Keratinocyte (primary cell): ENCODE results near the gene NUDT6. TPM values are rescaled to one million over a fixed set of nuclear protein-coding genes. Genes with fewer than 3 reads are reported as not detected.

Source experiments
- DNase-seq: peaks from one replicate; pipeline ENCODE4 v3.0.0-alpha.2; 2011; ENCODE audit warnings: low read depth, missing footprints, low spot score
- FAIRE-seq: peaks from 2 replicates; lab custom pipeline; 2011; peaks lifted over from hg19 to GRCh38; lab: Jason Lieb, UNC
- H2AFZ ChIP-seq: 2 replicates; pipeline ENCODE4 v1.6.0; 2012; ENCODE audit warnings: low read length, control low read depth, inconsistent platforms; ENCODE audit not compliant: control insufficient read depth
- H3K27ac ChIP-seq: 2 replicates; pipeline ENCODE4 v1.5.1; 2011; ENCODE audit warnings: low read length; ENCODE audit not compliant: control insufficient read depth, insufficient read depth
- H3K27me3 ChIP-seq: 3 replicates; pipeline ENCODE4 v1.6.0; 2011; ENCODE audit warnings: low read length; ENCODE audit not compliant: control insufficient read depth, insufficient read depth; ENCODE audit errors: extremely low read depth
- H3K36me3 ChIP-seq, 2 experiments: 2 replicates in 1 of 2; 3 replicates in 1 of 2; pipeline ENCODE4 v1.5.1; 2011; ENCODE audit warnings: low read length in 2 of 2, mild to moderate bottlenecking in 1 of 2; ENCODE audit not compliant: control insufficient read depth in 2 of 2, insufficient read depth in 2 of 2; ENCODE audit errors: extremely low read depth in 1 of 2
- H3K4me1 ChIP-seq: 3 replicates; pipeline ENCODE4 v1.5.1; 2011; ENCODE audit warnings: low read length; ENCODE audit not compliant: control insufficient read depth, insufficient read depth; ENCODE audit errors: extremely low read depth
- H3K4me2 ChIP-seq: 3 replicates; pipeline ENCODE4 v1.6.0; 2011; ENCODE audit warnings: low read depth, low read length; ENCODE audit not compliant: control insufficient read depth, insufficient read depth; ENCODE audit errors: extremely low read depth
- H3K4me3 ChIP-seq, 3 experiments: fragments of 200-600 bp in 1 of 3; sonication (generic) in 1 of 3; 2 replicates in 2 of 3; 3 replicates in 1 of 3; pipeline ENCODE4 v1.5.1; 2011 to 2016; ENCODE audit warnings: low read length in 3 of 3, mild to moderate bottlenecking in 3 of 3, control low read depth in 2 of 3, inconsistent platforms in 1 of 3, low read depth in 1 of 3, mixed read lengths in 1 of 3, mixed run types in 1 of 3, moderate library complexity in 1 of 3; ENCODE audit not compliant: control insufficient read depth in 2 of 3, insufficient read depth in 2 of 3; ENCODE audit errors: extremely low read depth in 1 of 3
- H3K79me2 ChIP-seq: 2 replicates; pipeline ENCODE4 v1.6.0; 2012; ENCODE audit warnings: low read length; ENCODE audit not compliant: control insufficient read depth, insufficient read depth
- H3K9ac ChIP-seq: 3 replicates; pipeline ENCODE4 v1.6.0; 2011; ENCODE audit warnings: low read length; ENCODE audit not compliant: control insufficient read depth, insufficient read depth; ENCODE audit errors: extremely low read depth
- H3K9me1 ChIP-seq: 3 replicates; pipeline ENCODE4 v1.6.0; 2011; ENCODE audit warnings: low read length; ENCODE audit not compliant: control insufficient read depth, insufficient read depth; ENCODE audit errors: extremely low read depth
- H3K9me3 ChIP-seq: 2 replicates; pipeline ENCODE4 v1.5.1; 2012; ENCODE audit warnings: low read depth, low read length; ENCODE audit not compliant: control insufficient read depth
- H4K20me1 ChIP-seq: 3 replicates; pipeline ENCODE4 v1.6.0; 2011; ENCODE audit warnings: low read length; ENCODE audit not compliant: control insufficient read depth, insufficient read depth; ENCODE audit errors: extremely low read depth
- EZH2 ChIP-seq: IDR thresholded peaks from one replicate; pipeline ENCODE4 v1.6.1; 2012; ENCODE audit warnings: inconsistent platforms, mild to moderate bottlenecking, low read length, moderate library complexity
- dilution Hi-C: fragments of 300-500 bp; cut with MboI; formaldehyde crosslinking; loops from one replicate; pipeline ENCODE4 v1.7.0; 2020; ENCODE audit warnings: low sequenced_read_pairs; ENCODE audit not compliant: extremely low pct_ligation_motif_present
- polyA plus RNA-seq, 5 experiments: library from polyadenylated mRNA; depleted of rRNA in 3 of 5; stranded (reverse) in 3 of 5; stranded (forward) in 1 of 5; unstranded in 1 of 5; fragments of >200 nt; gene quantifications; 1 replicate in 1 of 5; 2 replicates in 3 of 5; 3 replicates in 1 of 5; pipeline versions ENCODE4 v1.2.1 to v1.2.3, GENCODE V29; 2011 to 2012; ENCODE audit warnings: missing spikeins in 2 of 5, low read depth in 1 of 5, low replicate concordance in 1 of 5
- TF ChIP-seq, protein P1 (sequence below), 3 experiments: IDR thresholded peaks in 1 of 3; conservative IDR thresholded peaks in 1 of 3; optimal IDR thresholded peaks in 1 of 3; 2 replicates in 2 of 3; 3 replicates in 1 of 3; pipeline versions ENCODE3 to v1.5.1; 2011; ENCODE audit warnings: low read length in 3 of 3, mild to moderate bottlenecking in 3 of 3, moderate library complexity in 2 of 3, control low read depth in 1 of 3, inconsistent platforms in 1 of 3; ENCODE audit not compliant: insufficient read depth in 2 of 3; ENCODE audit errors: extremely low read depth in 1 of 3

NUDT6 gene
- polyA plus RNA-seq, 1 donor (not counting 4 experiments of a cell fraction or from before 2014, with no cell fraction given) = 6.9 TPM

DNA sequence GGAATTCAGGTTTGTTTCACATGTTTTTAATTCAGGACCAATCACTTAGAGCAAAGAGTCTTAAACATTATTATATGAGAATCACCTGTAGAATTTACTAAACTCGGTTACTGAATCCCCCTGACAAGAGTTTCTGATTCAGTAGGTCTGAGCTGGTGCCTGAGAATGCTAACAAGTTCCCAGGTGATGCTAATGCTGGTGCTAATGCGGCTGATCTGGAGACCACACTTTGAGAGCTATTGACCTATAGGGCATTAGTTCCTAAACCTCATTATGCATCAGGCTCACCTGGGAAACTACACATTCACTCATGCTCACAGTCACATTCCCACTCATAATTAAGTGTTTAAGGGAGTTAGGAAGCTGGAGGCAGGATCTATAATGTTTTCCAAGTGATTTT lies 36.1 kb upstream of the NUDT6 start:
- no peaks in the 10 kb centered on the region for H3K36me3 ChIP-seq
- FAIRE-seq (peak; percentile 5), DNase-seq (no peak)
- TF ChIP-seq EZH2 = no peak
- TF ChIP-seq, protein P1, sequence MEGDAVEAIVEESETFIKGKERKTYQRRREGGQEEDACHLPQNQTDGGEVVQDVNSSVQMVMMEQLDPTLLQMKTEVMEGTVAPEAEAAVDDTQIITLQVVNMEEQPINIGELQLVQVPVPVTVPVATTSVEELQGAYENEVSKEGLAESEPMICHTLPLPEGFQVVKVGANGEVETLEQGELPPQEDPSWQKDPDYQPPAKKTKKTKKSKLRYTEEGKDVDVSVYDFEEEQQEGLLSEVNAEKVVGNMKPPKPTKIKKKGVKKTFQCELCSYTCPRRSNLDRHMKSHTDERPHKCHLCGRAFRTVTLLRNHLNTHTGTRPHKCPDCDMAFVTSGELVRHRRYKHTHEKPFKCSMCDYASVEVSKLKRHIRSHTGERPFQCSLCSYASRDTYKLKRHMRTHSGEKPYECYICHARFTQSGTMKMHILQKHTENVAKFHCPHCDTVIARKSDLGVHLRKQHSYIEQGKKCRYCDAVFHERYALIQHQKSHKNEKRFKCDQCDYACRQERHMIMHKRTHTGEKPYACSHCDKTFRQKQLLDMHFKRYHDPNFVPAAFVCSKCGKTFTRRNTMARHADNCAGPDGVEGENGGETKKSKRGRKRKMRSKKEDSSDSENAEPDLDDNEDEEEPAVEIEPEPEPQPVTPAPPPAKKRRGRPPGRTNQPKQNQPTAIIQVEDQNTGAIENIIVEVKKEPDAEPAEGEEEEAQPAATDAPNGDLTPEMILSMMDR (optimal IDR thresholded peaks at IDR 0.05 in 1 of 3, IDR thresholded peaks at IDR 0.05 in 1 of 3, conservative IDR thresholded peaks at IDR 0.05 in 1 of 3; ENCODE audit: extremely low read depth in 1 of 3, insufficient read depth in 2 of 3, low read length in 3 of 3) = no peak
- no peak overlapping the region for H3K4me2 ChIP-seq
- dilution Hi-C loops = no loop called here
- no peak overlapping the region for H3K9ac ChIP-seq
- no peaks in the 10 kb centered on the region for H3K9me1 ChIP-seq
- H3K27ac ChIP-seq = no peak overlapping the region
- no peaks in the 10 kb centered on the region for H3K79me2 ChIP-seq
- no peak overlapping the region for H3K4me3 ChIP-seq
- H2AFZ ChIP-seq = no peak overlapping the region
- no peaks in the 10 kb centered on the region for H3K27me3 ChIP-seq
- H3K9me3 ChIP-seq = no peaks in the 10 kb centered on the region
- no peaks in the 10 kb centered on the region for H4K20me1 ChIP-seq
- peaks cover 5% of the 10 kb centered on the region for H3K4me1 ChIP-seq

DNA sequence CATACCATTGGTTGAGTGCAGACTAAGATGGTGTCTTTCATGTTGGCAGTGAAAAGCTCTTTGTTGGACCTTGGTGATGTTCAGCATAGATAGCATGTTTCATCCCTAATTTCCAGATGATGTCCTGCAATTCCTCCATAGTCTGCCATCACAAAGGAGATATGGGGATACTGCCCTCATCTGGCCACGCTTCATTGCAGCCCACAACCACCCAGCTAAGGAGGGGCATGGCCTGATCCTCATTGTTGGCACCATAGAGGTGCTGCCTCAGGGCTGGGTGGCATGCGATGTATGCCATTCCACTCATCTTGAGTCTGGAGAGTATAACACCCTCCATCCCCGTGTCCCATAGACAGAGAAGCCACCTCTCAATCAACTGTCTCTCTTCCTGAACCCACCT lies 31.5 kb upstream of the NUDT6 start:
- H2AFZ ChIP-seq = no peak overlapping the region
- H3K9me3 ChIP-seq = no peaks in the 10 kb centered on the region
- FAIRE-seq (no peak), DNase-seq (no peak)
- H3K4me3 ChIP-seq = no peak overlapping the region
- no peak for TF ChIP-seq EZH2
- no peaks in the 10 kb centered on the region for H4K20me1 ChIP-seq
- H3K79me2 ChIP-seq = no peaks in the 10 kb centered on the region
- H3K9me1 ChIP-seq = no peaks in the 10 kb centered on the region
- H3K27me3 ChIP-seq = no peaks in the 10 kb centered on the region
- H3K27ac ChIP-seq = no peak overlapping the region
- no peaks in the 10 kb centered on the region for H3K4me1 ChIP-seq
- H3K9ac ChIP-seq = no peak overlapping the region
- H3K36me3 ChIP-seq = peaks cover 2 to 11% of the 10 kb centered on the region in 2 experiments
- no peak overlapping the region for H3K4me2 ChIP-seq
- dilution Hi-C loops = no loop called here

DNA sequence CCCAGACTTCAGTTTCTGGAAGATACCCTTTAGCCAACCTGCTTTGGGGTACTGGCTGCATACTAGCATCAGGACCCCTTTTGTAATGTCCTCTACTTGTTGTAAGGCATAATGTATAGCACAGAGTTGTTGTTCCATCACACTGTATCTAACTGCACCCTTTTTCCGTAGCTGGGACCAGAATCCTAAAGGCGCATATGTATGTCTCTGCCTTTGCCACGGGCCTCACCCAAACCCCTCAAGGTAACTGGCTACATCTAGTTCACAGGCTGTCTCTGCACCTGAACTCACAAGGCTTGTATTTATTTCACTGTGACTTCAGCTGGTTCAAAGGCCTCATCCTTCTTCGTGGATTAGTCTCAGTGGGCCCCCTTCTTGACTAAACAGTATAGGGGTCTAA lies 29.6 kb upstream of the NUDT6 start:
- FAIRE-seq (no peak), DNase-seq (no peak)
- H3K4me1 ChIP-seq = no peaks in the 10 kb centered on the region
- H3K9me1 ChIP-seq = no peaks in the 10 kb centered on the region
- no peak overlapping the region for H3K27ac ChIP-seq
- no peak overlapping the region for H2AFZ ChIP-seq
- H3K27me3 ChIP-seq = no peaks in the 10 kb centered on the region
- H3K4me3 ChIP-seq = no peak overlapping the region
- H4K20me1 ChIP-seq = no peaks in the 10 kb centered on the region
- dilution Hi-C loops = no loop called here
- H3K36me3 ChIP-seq = peaks cover 4 to 14% of the 10 kb centered on the region in 2 experiments
- H3K4me2 ChIP-seq = no peak overlapping the region
- H3K9ac ChIP-seq = no peak overlapping the region
- no peaks in the 10 kb centered on the region for H3K79me2 ChIP-seq
- no peaks in the 10 kb centered on the region for H3K9me3 ChIP-seq
- TF ChIP-seq, protein P1 (optimal IDR thresholded peaks at IDR 0.05 in 1 of 3, IDR thresholded peaks at IDR 0.05 in 1 of 3, conservative IDR thresholded peaks at IDR 0.05 in 1 of 3; ENCODE audit: extremely low read depth in 1 of 3, insufficient read depth in 2 of 3, low read length in 3 of 3) = no peak
- no peak for TF ChIP-seq EZH2
